Left lung (tissue), 10 donors: ENCODE measurements around the gene TTC31. TPM values are rescaled to one million over a fixed set of nuclear protein-coding genes. Genes with fewer than 3 reads are reported as not detected.
A peak's percentile ranks its signal among the peaks of the same experiment; 100 is the strongest.

Experiments used
- ATAC-seq: fragments of 200-7000 bp; cut with Tn5 transposase; one replicate; pipeline ENCODE4 v1.9.1; 2020; ENCODE audit warnings: moderate library complexity
- DNase-seq, 4 donors: peaks; one replicate each; pipeline ENCODE4 v3.0.0-alpha.2; 2013 to 2020
- H3K27ac ChIP-seq, 2 donors: fragments of 200-600 bp; sonication (generic) in 1 of 2; one replicate each; pipeline versions ENCODE4 v1.5.0 to v1.8.0; 2020 to 2021
- H3K27me3 ChIP-seq, 2 donors: fragments of 200-600 bp; sonication (generic) in 1 of 2; one replicate each; pipeline versions ENCODE4 v1.5.0 to v1.8.0; 2020 to 2021
- H3K36me3 ChIP-seq, 2 donors: fragments of 200-600 bp; sonication (generic) in 1 of 2; one replicate each; pipeline versions ENCODE4 v1.5.0 to v1.8.0; 2020 to 2021
- H3K4me1 ChIP-seq, 2 donors: fragments of 200-600 bp; one replicate each; pipeline ENCODE4 v1.8.0; 2021
- H3K4me3 ChIP-seq, 2 donors: fragments of 200-600 bp; sonication (generic) in 1 of 2; one replicate each; pipeline versions ENCODE4 v1.5.0 to v1.8.0; 2020 to 2021; ENCODE audit warnings: mild to moderate bottlenecking in 1 of 2
- H3K9me3 ChIP-seq, 2 donors: fragments of 200-600 bp; sonication (generic) in 1 of 2; one replicate each; pipeline versions ENCODE4 v1.5.0 to v1.8.0; 2020 to 2021
- intact Hi-C, 2 donors: fragments of 100-400 bp; cut with DNase I; formaldehyde crosslinking; loops; one replicate each; pipeline versions ENCODE4 v1.11.2 to v1.14.2; 2022
- polyA plus RNA-seq, 6 donors: library from polyadenylated mRNA; unstranded; fragments of 120-200 nt; gene quantifications; one replicate each; pipeline ENCODE4 v1.2.1, GENCODE V29; 2013; ENCODE audit not compliant: insufficient read length in 6 of 6
- total RNA-seq, 2 donors: library from RNA; stranded (reverse); fragmentation: NEBNext Ultra II Directional; extraction: Animal tissue kit (Norgen Biotek cat#: 25700); gene quantifications; one replicate each; pipeline ENCODE4 v1.2.1, GENCODE V29; 2021
- TF ChIP-seq, protein P1 (sequence below), 2 donors: fragments of 200-600 bp; sonication (generic) in 1 of 2; IDR thresholded peaks; one replicate each; pipeline versions ENCODE4 v1.5.0 to v1.8.0; 2021; ENCODE audit warnings: antibody characterized with exemption in 2 of 2
- donor health status: DM: no; HTN: yes; CAD: no.
- donor health status: DM: no; HTN: no; CAD: no.

TTC31 gene
- total and polyA plus RNA-seq, 8 donors, result 22.1 to 38.4 (median 33.5) TPM

DNA sequence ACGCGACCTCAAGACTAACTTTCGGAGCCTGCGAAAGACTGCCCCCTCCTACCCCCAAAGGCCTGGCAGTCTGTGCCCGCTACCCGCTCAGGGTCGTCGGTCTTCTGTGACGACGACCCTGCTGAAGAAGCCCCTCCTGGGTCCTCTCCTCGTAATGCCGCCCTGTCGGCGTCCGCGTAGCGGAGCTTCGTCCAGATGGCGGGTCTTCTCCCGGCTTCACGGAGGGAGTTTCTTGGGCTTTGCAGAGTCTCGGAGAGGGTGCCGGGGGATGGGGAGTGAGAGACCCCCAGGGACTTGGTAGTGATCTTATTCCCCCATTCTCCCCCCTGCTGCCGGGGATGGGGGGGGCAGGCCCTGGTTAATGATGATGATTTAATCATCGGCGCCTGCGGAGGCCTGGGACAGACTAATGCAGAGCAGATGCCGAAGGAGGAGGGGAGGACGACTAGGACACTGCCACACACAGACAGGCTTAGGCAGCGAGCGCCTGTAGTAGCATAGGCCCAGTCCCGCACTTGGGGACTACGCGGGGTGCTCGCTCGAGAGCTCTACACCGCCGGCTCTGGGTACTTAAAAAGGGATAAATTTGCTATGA lies 25.1 kb downstream of the TTC31 start:
- intact Hi-C loops, result no loop called here
- peak; percentile 31 for ATAC-seq

DNA sequence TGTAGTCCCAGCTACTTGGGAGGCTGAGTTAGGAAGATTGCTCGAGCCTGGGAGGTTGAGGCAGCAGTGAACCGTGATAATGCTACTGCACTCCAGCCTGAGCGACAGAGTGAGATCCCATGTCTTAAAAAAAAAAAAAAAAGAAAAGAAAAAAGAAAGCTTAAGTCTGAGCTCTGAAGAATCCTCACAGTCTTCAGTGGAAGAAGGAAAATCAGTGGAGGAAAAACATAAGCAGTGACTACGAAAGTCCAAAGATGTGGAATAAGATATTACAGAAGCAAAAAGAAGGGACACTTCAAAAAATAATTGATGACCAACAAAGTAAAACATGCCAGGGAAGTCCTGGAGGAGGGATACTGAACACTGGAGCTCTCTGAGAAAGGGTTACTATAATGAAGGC lies 27.4 kb downstream of the TTC31 start:
- peaks cover 0 to 12% of the 10 kb centered on the region in 2 donors for H3K36me3 ChIP-seq
- H3K9me3 ChIP-seq, result no peaks in the 10 kb centered on the region
- intact Hi-C loops, result no loop called here
- no peak overlapping the region for H3K4me3 ChIP-seq
- H3K4me1 ChIP-seq, result peaks cover 21 to 42% of the 10 kb centered on the region in 2 donors
- H3K27ac ChIP-seq, result no peak overlapping the region
- H3K27me3 ChIP-seq, result peaks cover 64 to 73% of the 10 kb centered on the region in 2 donors
- TF ChIP-seq, protein P1, sequence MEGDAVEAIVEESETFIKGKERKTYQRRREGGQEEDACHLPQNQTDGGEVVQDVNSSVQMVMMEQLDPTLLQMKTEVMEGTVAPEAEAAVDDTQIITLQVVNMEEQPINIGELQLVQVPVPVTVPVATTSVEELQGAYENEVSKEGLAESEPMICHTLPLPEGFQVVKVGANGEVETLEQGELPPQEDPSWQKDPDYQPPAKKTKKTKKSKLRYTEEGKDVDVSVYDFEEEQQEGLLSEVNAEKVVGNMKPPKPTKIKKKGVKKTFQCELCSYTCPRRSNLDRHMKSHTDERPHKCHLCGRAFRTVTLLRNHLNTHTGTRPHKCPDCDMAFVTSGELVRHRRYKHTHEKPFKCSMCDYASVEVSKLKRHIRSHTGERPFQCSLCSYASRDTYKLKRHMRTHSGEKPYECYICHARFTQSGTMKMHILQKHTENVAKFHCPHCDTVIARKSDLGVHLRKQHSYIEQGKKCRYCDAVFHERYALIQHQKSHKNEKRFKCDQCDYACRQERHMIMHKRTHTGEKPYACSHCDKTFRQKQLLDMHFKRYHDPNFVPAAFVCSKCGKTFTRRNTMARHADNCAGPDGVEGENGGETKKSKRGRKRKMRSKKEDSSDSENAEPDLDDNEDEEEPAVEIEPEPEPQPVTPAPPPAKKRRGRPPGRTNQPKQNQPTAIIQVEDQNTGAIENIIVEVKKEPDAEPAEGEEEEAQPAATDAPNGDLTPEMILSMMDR (IDR thresholded peaks at IDR 0.05), result no peak
- ATAC-seq (no peak), DNase-seq (no peak)

More for the DNA sequence above, 25.1 kb downstream of the TTC31 start:
- H3K36me3 ChIP-seq, result peaks cover 0 to 18% of the 10 kb centered on the region in 2 donors
- DNase-seq, result no peak
- peak overlapping the region; percentile 52 to 79 for H3K4me3 ChIP-seq
- H3K9me3 ChIP-seq, result no peaks in the 10 kb centered on the region
- H3K27me3 ChIP-seq, result peaks cover 41 to 57% of the 10 kb centered on the region in 2 donors
- H3K4me1 ChIP-seq, result peaks cover 24 to 47% of the 10 kb centered on the region in 2 donors
- TF ChIP-seq, protein P1 (IDR thresholded peaks at IDR 0.05), result no peak
- peak overlapping the region; percentile 98 for H3K27ac ChIP-seq

DNA sequence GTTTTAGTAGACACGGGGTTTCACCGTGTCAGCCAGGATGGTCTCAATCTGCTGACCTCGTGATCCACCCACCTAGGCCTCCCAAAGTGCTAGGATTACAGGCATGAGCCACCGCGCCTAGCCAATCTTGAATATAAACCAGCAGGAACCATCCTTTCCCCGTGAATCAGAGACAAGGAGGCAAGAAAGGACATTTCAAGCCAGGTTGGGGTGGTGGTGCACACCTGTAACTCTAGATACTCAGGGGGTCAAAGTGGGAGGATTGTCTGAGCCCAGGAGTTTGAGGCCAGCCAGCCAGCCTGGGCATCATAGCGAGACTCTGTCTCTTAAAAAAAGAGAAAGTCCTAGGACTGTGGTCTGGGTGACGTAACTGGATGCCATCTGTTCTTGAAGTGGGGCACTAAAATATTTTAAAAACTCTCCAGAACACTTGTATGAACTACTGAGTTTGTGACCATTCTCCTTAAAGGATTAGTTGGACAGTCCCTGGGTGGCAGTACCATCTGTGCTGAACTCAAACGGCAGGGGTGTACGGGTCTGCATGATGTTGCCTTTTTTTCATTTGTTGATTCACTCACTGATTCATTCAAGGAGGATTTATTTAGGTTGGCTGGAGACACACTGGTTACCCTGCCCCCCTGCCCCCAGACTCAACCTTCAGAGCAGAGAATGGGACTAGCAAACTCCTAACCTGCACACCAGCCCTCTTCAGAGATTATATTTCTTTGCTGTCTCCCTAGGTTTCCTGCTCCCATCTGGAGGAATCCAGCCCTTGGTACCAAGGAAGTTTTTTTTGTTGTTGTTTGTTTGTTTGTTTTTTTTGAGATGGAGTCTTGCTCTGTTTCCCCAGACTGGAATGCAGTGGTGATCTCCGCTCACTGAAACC lies 28.5 kb downstream of the TTC31 start:
- Histone ChIP-seq H3K4me1 (peaks cover 16 to 42% of the 10 kb centered on the region in 2 donors), H3K27me3 (peaks cover 75 to 83% of the 10 kb centered on the region in 2 donors), H3K27ac (no peak overlapping the region), H3K36me3 (peaks cover 0 to under 1% of the 10 kb centered on the region in 2 donors), H3K9me3 (no peaks in the 10 kb centered on the region), H3K4me3 (no peak overlapping the region)
- intact Hi-C loops, result no loop called here
- ATAC-seq (no peak), DNase-seq (no peak)
- TF ChIP-seq, protein P1 (IDR thresholded peaks at IDR 0.05), result no peak

DNA sequence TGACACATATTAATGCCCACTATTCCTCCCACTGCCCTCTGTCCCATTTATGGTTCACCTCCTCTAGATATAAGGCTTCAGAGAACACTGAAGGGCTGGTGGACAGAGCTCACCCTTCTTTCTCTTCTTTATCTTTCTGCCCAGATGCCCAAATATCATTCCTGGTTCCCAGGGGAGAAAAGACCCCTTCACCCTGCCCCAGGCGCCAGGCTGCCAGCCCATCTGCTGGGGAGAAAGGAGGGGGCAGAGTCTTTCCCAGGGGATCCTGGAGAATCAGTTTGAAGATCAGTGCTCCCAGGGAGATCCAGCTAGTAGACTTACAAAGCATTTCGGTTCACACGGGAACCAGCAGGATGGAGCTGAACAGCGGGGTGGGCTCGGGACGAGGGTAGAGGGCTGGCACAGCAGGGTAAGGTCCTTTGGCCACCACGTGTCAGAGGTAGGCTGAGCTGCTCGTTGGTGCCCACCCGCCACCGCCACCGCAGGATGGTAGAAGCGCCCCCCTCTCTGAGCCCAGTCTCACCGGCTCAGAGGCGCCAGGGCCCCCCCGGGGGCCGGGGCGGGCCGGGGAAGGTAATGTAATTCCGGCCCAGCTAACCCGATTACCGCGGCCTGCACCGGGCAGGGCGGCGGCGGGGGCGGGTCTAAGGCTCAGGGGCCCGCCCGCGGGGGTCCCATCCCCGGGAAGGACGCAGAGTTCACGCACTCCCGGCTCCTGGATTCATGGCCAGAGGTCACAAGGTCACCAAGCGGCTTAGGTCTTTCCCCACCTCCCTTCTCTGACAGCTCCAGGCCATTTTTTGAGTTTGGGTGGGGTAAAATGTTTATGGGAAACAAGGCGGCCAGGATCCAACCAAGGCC lies 30.1 kb downstream of the TTC31 start:
- Histone ChIP-seq H3K27ac (no peak overlapping the region), H3K36me3 (no peaks in the 10 kb centered on the region), H3K27me3 (peaks cover 91 to 100% of the 10 kb centered on the region in 2 donors), H3K4me3 (no peak overlapping the region), H3K9me3 (no peaks in the 10 kb centered on the region), H3K4me1 (peaks cover 17 to 40% of the 10 kb centered on the region in 2 donors)
- intact Hi-C loops, result no loop called here
- DNase-seq (no peak), ATAC-seq (no peak)
- TF ChIP-seq, protein P1 (IDR thresholded peaks at IDR 0.05), result no peak
